ENCODE data around the gene BTBD1.

DNA sequence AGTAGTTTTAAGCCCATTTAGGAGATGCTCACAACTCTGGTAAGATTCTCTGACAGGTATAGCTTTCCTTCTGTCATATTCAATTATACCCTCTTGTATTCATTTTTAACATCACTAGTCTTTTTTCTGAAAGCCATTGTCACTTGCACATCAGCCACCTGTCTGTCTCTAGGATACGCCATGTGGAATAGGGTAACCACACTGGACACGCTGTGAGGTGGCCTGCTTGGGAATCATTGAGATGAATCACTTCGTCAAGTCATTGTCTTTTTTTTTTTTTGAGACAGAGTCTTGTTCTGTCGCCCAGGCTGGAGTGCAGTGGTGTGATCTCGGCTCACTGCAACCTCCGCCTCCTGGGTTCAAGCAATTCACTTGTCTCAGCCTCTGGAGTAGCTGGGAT is 47.8 kb upstream of the BTBD1 start:
- TF ChIP-seq, protein P1, sequence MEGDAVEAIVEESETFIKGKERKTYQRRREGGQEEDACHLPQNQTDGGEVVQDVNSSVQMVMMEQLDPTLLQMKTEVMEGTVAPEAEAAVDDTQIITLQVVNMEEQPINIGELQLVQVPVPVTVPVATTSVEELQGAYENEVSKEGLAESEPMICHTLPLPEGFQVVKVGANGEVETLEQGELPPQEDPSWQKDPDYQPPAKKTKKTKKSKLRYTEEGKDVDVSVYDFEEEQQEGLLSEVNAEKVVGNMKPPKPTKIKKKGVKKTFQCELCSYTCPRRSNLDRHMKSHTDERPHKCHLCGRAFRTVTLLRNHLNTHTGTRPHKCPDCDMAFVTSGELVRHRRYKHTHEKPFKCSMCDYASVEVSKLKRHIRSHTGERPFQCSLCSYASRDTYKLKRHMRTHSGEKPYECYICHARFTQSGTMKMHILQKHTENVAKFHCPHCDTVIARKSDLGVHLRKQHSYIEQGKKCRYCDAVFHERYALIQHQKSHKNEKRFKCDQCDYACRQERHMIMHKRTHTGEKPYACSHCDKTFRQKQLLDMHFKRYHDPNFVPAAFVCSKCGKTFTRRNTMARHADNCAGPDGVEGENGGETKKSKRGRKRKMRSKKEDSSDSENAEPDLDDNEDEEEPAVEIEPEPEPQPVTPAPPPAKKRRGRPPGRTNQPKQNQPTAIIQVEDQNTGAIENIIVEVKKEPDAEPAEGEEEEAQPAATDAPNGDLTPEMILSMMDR (IDR thresholded peaks at IDR 0.05): no peak
- no peak for TF ChIP-seq EP300 (IDR thresholded peaks at IDR 0.05)
